A673 (cell line): Measurements from ENCODE around the gene TARP.
"Not testable (repeated sequence)": the region's sequence is repeated elsewhere in the genome, so short reads cannot be mapped to it uniquely, and the experiment has no call there.

Source experiments
- BruUV-seq: library from RNA; stranded (reverse); fragments of 400-500 nt; replicated peaks from 2 replicates; lab custom pipeline; 2021; lab: Mats Ljungman, UMichigan
- CTCF ChIA-PET: fragments of 300-600 bp; sonication (Branson Sonifier 250); formaldehyde crosslinking; loops from one replicate; lab custom pipeline; 2022; ENCODE audit warnings: antibody characterized with exemption; lab: Charles Lee
- POLR2A ChIA-PET: fragments of 300-600 bp; sonication (Branson Sonifier 250); formaldehyde crosslinking; loops from one replicate; lab custom pipeline; 2022; ENCODE audit warnings: antibody characterized with exemption; ENCODE audit not compliant: low non-redundant PET; lab: Charles Lee
- DNase-seq: peaks from one replicate; pipeline ENCODE4 v3.0.0-alpha.2; 2015; ENCODE audit warnings: low spot score
- H3K27ac ChIP-seq: fragments of 200-600 bp; sonication (generic); 2 replicates; pipeline ENCODE4 v1.5.1; 2016; ENCODE audit warnings: mixed run types, low read depth, mild to moderate bottlenecking, mixed read lengths, antibody characterized with exemption, low read length; ENCODE audit not compliant: poor library complexity, severe bottlenecking
- H3K27me3 ChIP-seq: fragments of 200-600 bp; sonication (generic); replicated peaks from 2 replicates; pipeline ENCODE4 v1.6.1; 2017; ENCODE audit warnings: mixed run types, low read depth, mild to moderate bottlenecking, mixed read lengths, antibody characterized with exemption, low read length; ENCODE audit not compliant: insufficient read depth, poor library complexity
- H3K36me3 ChIP-seq: fragments of 200-600 bp; sonication (generic); 2 replicates; pipeline ENCODE4 v1.6.1; 2016; ENCODE audit warnings: mixed run types, mild to moderate bottlenecking, mixed read lengths, antibody characterized with exemption, low read length; ENCODE audit not compliant: insufficient read depth, poor library complexity, severe bottlenecking
- H3K4me1 ChIP-seq: fragments of 200-600 bp; sonication (generic); 2 replicates; pipeline ENCODE4 v1.6.1; 2017; ENCODE audit warnings: mixed run types, mild to moderate bottlenecking, mixed read lengths, antibody characterized with exemption, low read length; ENCODE audit not compliant: insufficient read depth, poor library complexity, severe bottlenecking
- H3K4me3 ChIP-seq: fragments of 200-600 bp; sonication (generic); 2 replicates; pipeline ENCODE4 v1.5.1; 2016; ENCODE audit warnings: low read depth, mixed run types, mild to moderate bottlenecking, mixed read lengths, low read length; ENCODE audit not compliant: poor library complexity, severe bottlenecking
- H3K9me3 ChIP-seq: fragments of 200-600 bp; sonication (generic); 2 replicates; pipeline ENCODE4 v1.6.1; 2016; ENCODE audit warnings: mixed run types, low read depth, mild to moderate bottlenecking, mixed read lengths, antibody characterized with exemption, low read length; ENCODE audit not compliant: poor library complexity, severe bottlenecking
- EZH2 ChIP-seq: fragments of 200-600 bp; sonication (generic); IDR thresholded peaks from 2 replicates; pipeline ENCODE4 v1.6.1; 2017; ENCODE audit warnings: borderline replicate concordance, low read depth, mild to moderate bottlenecking, mixed read lengths, antibody characterized with exemption, low read length; ENCODE audit not compliant: poor library complexity, severe bottlenecking
- intact Hi-C: fragments of 100-400 bp; cut with micrococcal nuclease; formaldehyde crosslinking; loops from one replicate; pipeline ENCODE4 v1.10.0; 2022; ENCODE audit not compliant: unreplicated experiment
- TF ChIP-seq, protein P1 (sequence below): fragments of 300-800, 200-600 bp; sonication (generic); conservative IDR thresholded peaks from 2 replicates; pipeline ENCODE4 v1.5.1; 2017; ENCODE audit warnings: low read depth, mild to moderate bottlenecking, antibody characterized with exemption, low read length, moderate library complexity, mixed read lengths

Gene TARP

DNA sequence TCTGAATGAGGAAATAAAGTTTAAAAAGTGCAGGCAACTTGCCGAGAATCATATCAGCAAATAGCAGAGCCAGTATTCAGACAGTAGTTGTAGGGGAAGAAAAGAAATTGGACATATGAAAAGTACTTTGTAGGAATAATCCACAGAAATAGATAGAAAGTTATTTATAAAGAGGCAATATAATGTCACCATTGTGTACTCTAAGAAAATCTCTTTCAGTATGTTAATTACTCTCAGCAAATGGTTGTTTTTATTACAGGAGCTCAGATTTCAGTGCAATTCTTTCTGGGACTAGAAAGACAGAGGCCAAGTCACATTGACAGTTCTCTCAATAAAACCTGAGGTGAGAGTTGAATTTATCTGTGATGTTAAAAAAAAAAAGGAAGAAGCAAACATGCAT lies 10.2 kb downstream of the TARP start:
- intact Hi-C loops, CTCF ChIA-PET: not testable (repeated sequence)

DNA sequence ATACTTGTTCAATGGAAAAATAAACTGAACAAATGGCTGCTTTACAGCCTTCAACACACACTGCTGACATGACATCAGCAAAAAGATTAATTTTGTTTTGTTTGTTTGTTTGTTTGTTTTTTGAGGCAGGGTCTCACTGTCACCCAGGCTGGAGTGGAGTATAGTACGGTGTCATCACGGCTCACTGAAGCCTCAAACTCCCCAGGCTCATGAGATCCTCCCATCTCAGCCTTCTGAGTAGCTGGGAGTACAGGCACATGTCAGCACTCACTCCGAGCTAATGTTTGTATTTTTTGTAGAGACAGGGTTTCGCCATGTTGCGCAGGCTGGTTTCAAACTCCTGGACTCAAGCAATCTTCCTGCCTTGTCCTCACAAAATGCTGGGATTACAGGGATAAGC lies 10.9 kb downstream of the TARP start:
- intact Hi-C loops = no loop called here
- H3K36me3 ChIP-seq = no peaks in the 10 kb centered on the region
- no peak overlapping the region for H3K4me3 ChIP-seq
- POLR2A ChIA-PET = no interaction called here
- H3K27ac ChIP-seq = no peak overlapping the region
- DNase-seq = no peak
- no peaks in the 10 kb centered on the region for H3K9me3 ChIP-seq
- no peaks in the 10 kb centered on the region for H3K4me1 ChIP-seq
- no peaks in the 10 kb centered on the region for H3K27me3 ChIP-seq
- no TSS peak for BruUV-seq
- CTCF ChIA-PET = no interaction called here
- TF ChIP-seq, protein P1, sequence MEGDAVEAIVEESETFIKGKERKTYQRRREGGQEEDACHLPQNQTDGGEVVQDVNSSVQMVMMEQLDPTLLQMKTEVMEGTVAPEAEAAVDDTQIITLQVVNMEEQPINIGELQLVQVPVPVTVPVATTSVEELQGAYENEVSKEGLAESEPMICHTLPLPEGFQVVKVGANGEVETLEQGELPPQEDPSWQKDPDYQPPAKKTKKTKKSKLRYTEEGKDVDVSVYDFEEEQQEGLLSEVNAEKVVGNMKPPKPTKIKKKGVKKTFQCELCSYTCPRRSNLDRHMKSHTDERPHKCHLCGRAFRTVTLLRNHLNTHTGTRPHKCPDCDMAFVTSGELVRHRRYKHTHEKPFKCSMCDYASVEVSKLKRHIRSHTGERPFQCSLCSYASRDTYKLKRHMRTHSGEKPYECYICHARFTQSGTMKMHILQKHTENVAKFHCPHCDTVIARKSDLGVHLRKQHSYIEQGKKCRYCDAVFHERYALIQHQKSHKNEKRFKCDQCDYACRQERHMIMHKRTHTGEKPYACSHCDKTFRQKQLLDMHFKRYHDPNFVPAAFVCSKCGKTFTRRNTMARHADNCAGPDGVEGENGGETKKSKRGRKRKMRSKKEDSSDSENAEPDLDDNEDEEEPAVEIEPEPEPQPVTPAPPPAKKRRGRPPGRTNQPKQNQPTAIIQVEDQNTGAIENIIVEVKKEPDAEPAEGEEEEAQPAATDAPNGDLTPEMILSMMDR = no peak
- TF ChIP-seq EZH2 = no peak

More for the DNA sequence above, 10.2 kb downstream of the TARP start:
- POLR2A ChIA-PET, BruUV-seq, DNase-seq, H3K4me1 ChIP-seq, H3K36me3 ChIP-seq, H3K27ac ChIP-seq, H3K9me3 ChIP-seq, H3K27me3 ChIP-seq, H3K4me3 ChIP-seq: not testable (repeated sequence)

DNA sequence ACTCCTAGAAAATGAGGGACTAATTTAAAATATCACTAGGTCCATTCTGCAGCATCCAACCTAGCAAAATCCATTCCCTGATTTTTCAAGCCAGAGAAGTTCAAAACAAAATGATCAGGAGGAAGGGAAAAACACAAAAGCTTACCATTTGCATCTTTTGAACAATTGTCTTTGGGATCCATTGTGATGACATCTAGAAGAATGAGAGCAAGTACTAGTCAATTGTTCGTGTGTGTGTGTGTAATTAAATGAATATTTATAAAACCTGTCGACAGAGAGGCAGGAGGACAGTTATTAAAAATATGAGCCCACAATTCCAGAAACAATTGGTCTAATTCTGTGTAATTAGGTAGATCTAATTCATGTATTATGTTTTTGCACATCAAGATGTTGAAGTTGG lies 11.4 kb downstream of the TARP start:
- POLR2A ChIA-PET, H3K4me1 ChIP-seq, H3K4me3 ChIP-seq, intact Hi-C loops, DNase-seq, BruUV-seq, H3K27ac ChIP-seq, H3K36me3 ChIP-seq, H3K27me3 ChIP-seq, H3K9me3 ChIP-seq, CTCF ChIA-PET: not testable (repeated sequence)

DNA sequence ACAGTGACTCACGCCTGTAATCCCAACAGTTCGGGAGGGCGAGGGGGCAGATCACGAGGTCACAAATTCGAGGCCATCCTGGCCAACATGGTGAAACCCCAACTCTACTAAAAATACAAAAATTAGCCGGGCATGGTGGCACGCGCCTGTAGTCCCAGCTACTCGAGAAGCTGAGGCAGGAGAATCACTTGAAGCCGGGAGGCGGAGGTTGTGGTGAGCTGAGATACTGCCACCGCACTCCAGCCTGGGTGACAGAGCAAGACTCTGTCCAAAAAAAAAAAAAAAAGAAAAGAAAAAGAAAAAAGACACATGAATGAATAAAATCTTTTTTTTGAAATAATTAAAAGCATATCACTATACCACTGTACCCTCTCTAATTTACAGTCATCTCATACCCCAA lies 11.8 kb downstream of the TARP start:
- BruUV-seq, DNase-seq, H3K4me1 ChIP-seq, H3K9me3 ChIP-seq, H3K4me3 ChIP-seq, H3K36me3 ChIP-seq, H3K27ac ChIP-seq, POLR2A ChIA-PET, H3K27me3 ChIP-seq, CTCF ChIA-PET, intact Hi-C loops: not testable (repeated sequence)

DNA sequence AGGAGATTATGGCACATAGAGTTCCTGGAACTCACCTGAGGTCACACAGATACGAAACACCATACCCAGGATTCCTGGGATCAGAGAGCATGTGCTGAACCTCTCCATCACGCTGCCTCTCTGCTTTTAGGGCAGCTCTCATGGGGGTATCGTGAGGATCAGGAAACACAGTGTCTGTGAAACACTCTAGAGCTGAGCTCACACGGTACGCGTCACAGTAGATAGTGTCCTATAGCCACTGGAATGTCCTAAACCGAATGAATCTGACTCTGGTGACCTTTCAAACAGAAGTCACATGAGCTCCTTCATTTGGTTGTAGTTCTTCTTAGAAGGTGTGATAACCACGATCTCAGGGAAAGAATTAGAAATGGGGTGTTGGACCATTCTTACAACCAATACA lies 14.3 kb downstream of the TARP start:
- H3K27me3 ChIP-seq, H3K27ac ChIP-seq, BruUV-seq, H3K36me3 ChIP-seq, H3K4me1 ChIP-seq, CTCF ChIA-PET, intact Hi-C loops, DNase-seq, H3K4me3 ChIP-seq, H3K9me3 ChIP-seq: not testable (repeated sequence)
- POLR2A ChIA-PET = interaction anchor here (0.6 kb wide), 1 partner anchor 129 kb away, joined by 5 read pairs; no protein-coding TSS in a partner anchor
